Measurements from ENCODE around the gene IFITM2. TPM values are rescaled to one million over a fixed set of nuclear protein-coding genes. Genes with fewer than 3 reads are reported as not detected.
"Not testable (repeated sequence)": the region's sequence is repeated elsewhere in the genome, so short reads cannot be mapped to it uniquely, and the experiment has no call there.

Gene IFITM2
- total RNA-seq, result 100 to 1,000 TPM in 1 of 2 donors, 10 to 100 TPM in 1; 96.6 to 149 TPM

GRCh38 chr11:307766-308708 lies at the start of gene IFITM2:
IFITM2 (plus strand) TSS chr11:307816; CDS start chr11:308193, 377 bp downstream.
- Histone ChIP-seq H3K4me3 (peak within 1 kb of the TSS; percentile 23 to 29), H3K27ac (peak within 1 kb of the TSS; percentile 73 to 81), H3K4me1 (replicated peaks) (peaks cover 11% of the 10 kb centered on the region)
- not testable (repeated sequence) for DNase-seq (ENCODE audit: low spot score); H3K27me3 ChIP-seq (replicated peaks; ENCODE audit: insufficient read depth); H3K9me3 ChIP-seq; H3K36me3 ChIP-seq
- intact Hi-C loops (cut with DNase I), result loop anchor here (5.0 kb wide), 2 partner anchors 49 to 144 kb away; partner anchors contain the start of gene PTDSS2
- TF ChIP-seq POLR2AphosphoS5 (IDR thresholded peaks at IDR 0.05), result peak; percentile 64
- TF ChIP-seq CTCF (IDR thresholded peaks at IDR 0.05), result peak in 1 of 4 experiments; percentile 10
- 43% methylated on average over 27 of the region's 28 CpGs for WGBS

- H3K4me1 ChIP-seq (replicated peaks), result no peaks in the 10 kb centered on the region
- no peaks in the 10 kb centered on the region for H3K36me3 ChIP-seq
- H3K4me3 ChIP-seq, result no peak overlapping the region
- 82% methylated on average over 10 of the region's 10 CpGs for WGBS
- TF ChIP-seq CTCF (IDR thresholded peaks at IDR 0.05) (no peak), POLR2A (IDR thresholded peaks at IDR 0.05) (no peak), POLR2AphosphoS5 (IDR thresholded peaks at IDR 0.05) (no peak)
- no peak overlapping the region for H3K27ac ChIP-seq
- no peaks in the 10 kb centered on the region for H3K9me3 ChIP-seq
- H3K27me3 ChIP-seq (replicated peaks; ENCODE audit: insufficient read depth), result no peaks in the 10 kb centered on the region
- intact Hi-C loops (cut with DNase I), result no loop called here
- DNase-seq (ENCODE audit: low spot score), result no peak
Observed at GRCh38 chr11:259413-259812, 48.2 kb upstream of the IFITM2 start.

GRCh38 chr11:261624-262023 lies 46.0 kb upstream of the IFITM2 start:
- WGBS, result 91% methylated on average over 4 of the region's 4 CpGs
- intact Hi-C loops (cut with DNase I), result no loop called here
- no peak overlapping the region for H3K27ac ChIP-seq
- H3K4me3 ChIP-seq, result no peak overlapping the region
- H3K9me3 ChIP-seq, result no peaks in the 10 kb centered on the region
- H3K36me3 ChIP-seq, result no peaks in the 10 kb centered on the region
- no peaks in the 10 kb centered on the region for H3K4me1 ChIP-seq (replicated peaks)
- TF ChIP-seq POLR2A (IDR thresholded peaks at IDR 0.05), result no peak
- no peak for TF ChIP-seq CTCF (IDR thresholded peaks at IDR 0.05)
- TF ChIP-seq POLR2AphosphoS5 (IDR thresholded peaks at IDR 0.05), result no peak
- DNase-seq (ENCODE audit: low spot score), result no peak
- H3K27me3 ChIP-seq (replicated peaks; ENCODE audit: insufficient read depth), result no peaks in the 10 kb centered on the region

GRCh38 chr11:266676-267439 lies 40.8 kb upstream of the IFITM2 start:
- Histone ChIP-seq H3K27ac (no peak overlapping the region), H3K4me1 (replicated peaks) (no peaks in the 10 kb centered on the region), H3K36me3 (no peaks in the 10 kb centered on the region), H3K4me3 (no peak overlapping the region), H3K9me3 (no peaks in the 10 kb centered on the region), H3K27me3 (replicated peaks; ENCODE audit: insufficient read depth) (no peaks in the 10 kb centered on the region)
- whole genome bisulfite sequencing, result 74% methylated on average over 5 of the region's 13 CpGs
- DNase-seq (ENCODE audit: low spot score), result no peak
- intact Hi-C loops (cut with DNase I), result no loop called here
- TF ChIP-seq POLR2A (IDR thresholded peaks at IDR 0.05) (no peak), CTCF (IDR thresholded peaks at IDR 0.05) (no peak)
